Stimulated activated CD8-positive, alpha-beta memory T cell treated with anti-CD3 and anti-CD28 coated beads, Interleukin-4, amount 100 ng/mL, for 24 hours (primary cell): ENCODE data around the gene SPP1.
"Not testable (repeated sequence)": the region's sequence is repeated elsewhere in the genome, so short reads cannot be mapped to it uniquely, and the experiment has no call there.

ENCODE experiments used
- DNase-seq: peaks from one replicate; pipeline ENCODE4 v3.0.0-alpha.2; 2020; ENCODE audit warnings: low read depth

Gene SPP1

DNA sequence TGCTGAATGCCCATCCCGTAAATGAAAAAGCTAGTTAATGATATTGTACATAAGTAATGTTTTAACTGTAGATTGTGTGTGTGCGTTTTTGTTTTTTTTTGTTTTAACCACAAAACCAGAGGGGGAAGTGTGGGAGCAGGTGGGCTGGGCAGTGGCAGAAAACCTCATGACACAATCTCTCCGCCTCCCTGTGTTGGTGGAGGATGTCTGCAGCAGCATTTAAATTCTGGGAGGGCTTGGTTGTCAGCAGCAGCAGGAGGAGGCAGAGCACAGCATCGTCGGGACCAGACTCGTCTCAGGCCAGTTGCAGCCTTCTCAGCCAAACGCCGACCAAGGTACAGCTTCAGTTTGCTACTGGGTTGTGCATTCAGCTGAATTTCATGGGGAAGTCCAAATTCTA lies at the start of gene SPP1:
Gene SPP1 (plus strand): TSS at position 249 of the 400 bp plus-strand sequence. CDS start 1,182 bp downstream, outside the sequence.
- DNase-seq: no peak

DNA sequence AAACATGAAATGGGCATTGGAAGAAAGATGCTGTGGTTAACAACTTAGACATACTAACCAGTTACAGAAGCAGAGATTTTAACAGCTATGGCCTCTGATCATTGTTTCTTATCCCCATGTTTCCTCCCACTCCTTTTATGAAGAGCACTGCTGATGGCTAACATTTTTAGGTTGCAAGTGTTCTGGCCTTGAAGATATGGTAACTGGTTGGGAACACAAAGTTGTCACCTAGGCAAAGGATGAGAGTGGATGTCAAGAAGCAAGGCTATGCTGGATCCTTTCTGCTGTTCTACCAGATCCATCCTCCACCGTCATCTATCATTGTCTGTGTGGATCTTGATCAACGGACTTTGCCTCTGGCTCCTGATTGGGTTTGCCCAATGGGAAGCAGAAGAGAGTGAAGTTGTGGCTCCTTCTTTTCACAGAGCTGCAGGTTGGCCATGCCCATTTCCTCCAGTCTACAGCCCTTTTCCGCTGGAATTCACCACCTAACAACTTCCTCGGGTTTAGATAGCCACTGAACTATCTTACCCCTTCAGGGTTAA lies 48.9 kb upstream of the SPP1 start:
- DNase-seq: no peak

DNA sequence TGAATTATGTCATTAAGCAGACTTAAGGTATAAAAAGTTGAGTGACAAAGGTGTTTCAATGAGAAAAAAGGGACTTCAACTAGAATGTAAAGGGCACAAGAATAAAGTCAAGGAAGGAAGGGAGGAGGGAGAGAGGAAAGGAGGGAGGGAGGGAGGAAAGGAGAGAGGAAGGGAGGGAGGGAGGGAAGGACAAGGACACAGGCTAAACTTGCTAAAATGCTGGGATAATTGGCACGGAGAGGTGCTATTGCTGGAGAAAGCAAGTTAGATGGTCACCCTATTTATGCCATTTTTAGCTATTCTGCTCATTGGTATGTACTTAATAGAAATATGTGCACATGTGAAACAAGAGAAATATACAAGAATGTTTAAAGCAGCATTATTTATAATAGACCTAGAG lies 44.9 kb upstream of the SPP1 start:
- DNase-seq: no peak

DNA sequence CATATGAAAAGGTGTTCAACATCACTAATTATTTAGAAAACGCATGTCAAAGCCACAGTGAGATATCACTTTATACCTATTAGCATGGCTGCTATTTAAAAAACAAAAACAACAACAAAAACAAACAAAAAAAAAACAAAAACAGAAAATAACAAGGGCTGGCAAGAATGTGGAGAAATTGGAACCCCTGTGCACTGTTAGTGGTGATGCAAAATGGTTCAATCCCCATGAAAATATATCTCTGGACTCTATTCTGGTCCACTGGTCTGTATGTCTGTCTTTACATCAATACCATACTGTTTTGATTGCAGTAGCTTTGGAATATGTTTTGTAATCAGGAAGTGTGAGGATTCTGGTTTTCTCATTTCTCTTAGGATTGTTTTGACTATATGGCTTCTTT lies 43.6 kb upstream of the SPP1 start:
- DNase-seq: no peak

- no peak for DNase-seq
These were observed 42.8 kb upstream of the SPP1 start for GRCh38 chr4:87932718-87933141.

- no peak for DNase-seq
These were observed 42.2 kb upstream of the SPP1 start for GRCh38 chr4:87933337-87933736.

DNA sequence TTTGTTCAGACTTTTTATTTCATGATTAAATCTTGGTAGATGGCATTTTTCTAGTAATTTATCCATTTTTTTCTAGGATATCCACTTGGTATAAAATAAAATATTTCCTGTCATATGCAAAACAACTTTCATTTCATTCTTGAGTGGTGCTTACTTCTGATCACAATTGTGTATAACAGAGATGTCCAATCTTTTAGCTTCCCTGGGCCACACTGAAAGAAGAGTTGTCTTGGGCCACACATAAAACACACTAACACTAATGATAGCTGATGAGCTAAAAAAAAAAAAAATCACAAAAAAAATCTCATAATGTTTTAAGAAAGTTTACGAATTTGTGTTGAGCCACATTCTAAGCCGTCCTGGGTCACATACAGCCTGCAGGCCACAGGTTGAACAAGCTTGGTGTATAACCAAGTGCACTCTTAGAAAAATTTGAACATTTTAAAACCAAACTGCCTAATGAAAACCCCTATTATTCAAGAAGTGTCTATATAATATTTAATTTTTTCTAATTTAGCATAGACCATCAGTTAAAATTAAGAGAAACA lies 41.3 kb upstream of the SPP1 start:
- DNase-seq: no peak

DNA sequence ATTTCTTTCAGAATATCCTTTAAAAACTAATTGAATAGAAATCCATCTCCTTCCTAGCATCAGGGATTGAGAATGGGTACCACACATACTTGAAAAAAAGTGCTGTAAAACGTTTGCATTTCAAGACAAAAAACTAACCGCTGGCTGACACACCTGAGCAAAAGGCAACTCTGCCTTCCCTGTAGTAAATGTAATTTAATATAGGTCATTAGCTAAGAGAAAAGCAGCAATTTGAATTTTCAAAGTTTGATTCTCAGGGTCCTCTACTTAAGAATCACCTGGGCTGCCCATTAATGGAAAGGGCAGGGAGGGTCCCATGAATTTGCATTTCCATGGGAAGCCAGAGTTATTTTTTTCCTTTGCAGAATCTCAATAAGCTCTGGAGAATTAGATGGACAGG lies 40.5 kb upstream of the SPP1 start:
- no peak for DNase-seq

GRCh38 chr4:87935954-87936353 lies 39.6 kb upstream of the SPP1 start:
- DNase-seq: not testable (repeated sequence)

DNA sequence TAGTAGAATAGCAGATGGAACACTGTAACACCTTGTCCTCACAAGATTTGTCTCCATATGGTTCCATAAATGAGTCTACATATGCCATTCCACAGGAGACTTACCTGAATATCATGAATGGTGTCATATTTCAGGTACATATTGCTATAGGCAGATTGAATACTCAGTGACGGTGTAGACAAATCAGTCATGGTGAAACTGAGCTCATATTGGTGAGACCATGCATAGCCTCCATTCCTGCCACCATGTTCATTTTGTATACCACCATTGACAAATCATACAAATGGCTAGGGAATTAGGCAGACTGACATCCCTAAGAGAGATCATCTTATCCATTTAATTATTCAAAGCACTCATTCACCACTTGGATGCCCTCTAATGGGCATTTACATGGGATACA lies 38.0 kb upstream of the SPP1 start:
- no peak for DNase-seq

DNA sequence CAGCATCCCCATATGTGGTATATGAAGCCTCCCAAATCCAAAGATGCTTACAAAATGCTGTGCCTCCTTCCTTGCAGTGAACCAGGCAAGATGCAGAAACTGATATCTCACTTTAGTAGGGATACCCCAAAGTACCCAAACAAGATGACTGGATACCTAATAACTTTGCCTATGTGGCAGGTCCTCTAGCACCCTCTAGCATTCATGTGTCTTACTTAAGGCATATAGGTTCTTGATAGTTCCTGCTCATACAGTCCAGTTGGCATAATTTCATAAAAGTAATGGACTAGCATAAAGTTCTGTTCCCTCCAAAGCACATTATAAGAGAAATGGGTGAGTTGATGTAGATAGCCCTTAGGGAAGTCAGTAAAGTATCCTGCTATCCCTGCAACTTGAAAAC lies 36.8 kb upstream of the SPP1 start:
- DNase-seq: no peak

DNA sequence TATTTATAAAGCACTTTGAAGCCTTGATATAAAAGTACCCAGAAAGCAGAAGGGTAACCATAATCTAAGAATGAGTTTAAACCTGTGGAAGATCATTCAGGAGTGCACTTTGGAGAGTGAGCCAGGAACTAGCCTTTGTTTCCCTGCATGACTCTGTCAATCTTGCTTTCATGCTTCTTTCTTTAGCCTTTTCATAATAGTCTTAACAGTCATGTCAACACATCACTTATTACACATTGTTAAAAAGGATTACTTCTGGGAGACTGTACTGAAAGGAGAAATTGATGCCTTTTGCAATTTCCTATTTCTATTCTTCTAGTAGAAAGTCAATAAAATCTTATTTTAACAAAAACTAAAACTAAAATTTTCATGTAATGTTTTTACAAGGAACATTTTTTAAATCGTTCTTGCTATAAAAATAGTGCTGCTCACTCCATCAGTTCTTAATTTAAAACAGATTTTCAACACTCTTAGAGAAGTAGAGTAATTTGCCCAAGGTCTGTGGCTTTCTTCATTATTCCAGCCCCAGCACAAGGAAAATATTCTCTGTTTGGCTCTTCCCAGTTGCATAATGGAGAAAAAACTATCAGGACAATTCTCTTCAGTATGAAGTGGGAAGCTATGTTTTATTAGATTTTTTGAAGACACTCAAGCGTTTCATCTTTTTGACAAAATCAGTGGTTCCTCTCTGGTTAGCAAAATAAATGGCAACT lies 35.4 kb upstream of the SPP1 start:
- DNase-seq: no peak

- DNase-seq: not testable (repeated sequence)
These were observed 34.7 kb upstream of the SPP1 start for GRCh38 chr4:87940809-87941208.

DNA sequence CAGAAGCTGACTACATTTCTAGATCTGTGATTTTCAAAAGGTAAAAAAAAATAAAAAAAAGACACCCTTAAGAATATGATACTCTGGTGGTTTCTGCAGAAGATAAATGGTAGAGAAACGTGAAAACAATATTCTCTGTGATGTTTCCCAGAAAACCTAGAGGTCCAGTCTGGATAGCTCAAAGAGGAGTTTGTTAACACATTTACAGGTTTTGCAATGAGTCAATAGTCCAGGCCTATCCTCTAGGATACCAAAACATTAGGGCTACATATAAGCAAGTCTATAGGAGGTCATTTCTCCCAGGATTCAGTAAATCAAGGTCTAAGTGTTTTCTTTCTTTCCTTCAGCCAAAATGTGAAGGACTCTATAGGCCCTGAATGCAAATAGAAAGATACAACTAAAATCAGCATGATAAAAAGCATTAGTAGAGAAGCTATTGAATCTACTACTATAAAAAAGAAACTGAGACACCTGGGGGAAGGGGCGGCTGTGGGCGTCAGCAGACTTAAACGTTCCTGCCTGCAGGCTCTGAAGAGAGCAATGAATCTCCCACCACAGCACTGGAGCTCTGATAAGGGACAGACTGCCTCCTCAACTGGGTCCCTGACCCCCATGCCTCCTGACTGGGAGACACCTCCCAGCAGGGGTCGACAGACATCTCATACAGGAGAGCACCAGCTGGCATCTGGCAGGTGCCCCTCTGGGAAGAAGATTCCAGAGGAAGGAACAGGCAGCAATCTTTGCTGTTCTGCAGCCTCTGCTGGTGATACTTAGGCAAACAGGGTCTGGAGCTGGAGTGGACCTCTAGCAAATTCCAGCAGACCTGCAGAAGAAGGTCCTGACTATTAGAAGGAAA lies 33.7 kb upstream of the SPP1 start:
- DNase-seq: no peak

GRCh38 chr4:87943660-87944149 lies 31.8 kb upstream of the SPP1 start:
- no peak for DNase-seq

- no peak for DNase-seq
These were observed 30.5 kb upstream of the SPP1 start for GRCh38 chr4:87944967-87945366.

DNA sequence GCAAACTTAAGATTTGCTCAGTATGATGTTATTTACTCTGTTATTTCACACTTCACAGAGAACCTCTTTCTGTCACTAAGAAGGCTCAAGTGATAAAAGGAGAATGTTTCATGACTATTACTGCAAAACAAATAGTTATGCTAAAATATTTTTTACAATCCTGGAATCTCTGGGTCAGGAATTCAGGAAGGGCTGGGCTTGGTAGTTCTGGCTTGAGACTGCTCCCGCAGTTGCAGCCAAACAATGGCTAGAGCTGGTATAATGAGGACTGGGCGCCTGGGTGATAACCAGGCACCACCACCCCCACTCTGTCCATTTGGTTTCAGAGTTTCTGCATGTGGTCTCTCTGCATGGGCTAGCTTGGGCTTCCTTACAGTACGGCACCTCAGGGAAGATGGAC lies 28.7 kb upstream of the SPP1 start:
- no peak for DNase-seq

- DNase-seq: no peak
These were observed 27.9 kb upstream of the SPP1 start for GRCh38 chr4:87947381-87948160.

GRCh38 chr4:87949961-87950360 lies 25.6 kb upstream of the SPP1 start:
- no peak for DNase-seq

GRCh38 chr4:87950493-87950892 lies 25.0 kb upstream of the SPP1 start:
- DNase-seq: no peak

- no peak for DNase-seq
These were observed 24.5 kb upstream of the SPP1 start for GRCh38 chr4:87950936-87951511.

- DNase-seq: no peak
These were observed 21.7 kb upstream of the SPP1 start for GRCh38 chr4:87953826-87954225.
